GM21515 (cell line): Measurements from ENCODE around the gene DIP2C.

Experiments
- ATAC-seq: cut with Tn5 transposase; IDR thresholded peaks from one replicate; pipeline ENCODE4 v1.9.1; 2021; ENCODE audit not compliant: unreplicated experiment

DIP2C gene

GRCh38 chr10:630581-631073, 58.8 kb downstream of the DIP2C start:
- ATAC-seq: no peak

GRCh38 chr10:629186-629998, 60.1 kb downstream of the DIP2C start:
- ATAC-seq: no peak

- no peak for ATAC-seq
These were observed 61.0 kb downstream of the DIP2C start for GRCh38 chr10:628386-629045.

- ATAC-seq: no peak
These were observed 62.2 kb downstream of the DIP2C start for GRCh38 chr10:627032-627992.

- no peak for ATAC-seq
These were observed 63.4 kb downstream of the DIP2C start for GRCh38 chr10:625751-626711.

- no peak for ATAC-seq
These were observed 64.2 kb downstream of the DIP2C start for GRCh38 chr10:625333-625696.

GRCh38 chr10:624605-625332, 64.7 kb downstream of the DIP2C start:
- no peak for ATAC-seq

- no peak for ATAC-seq
These were observed 65.2 kb downstream of the DIP2C start for GRCh38 chr10:624312-624604.

- ATAC-seq: no peak
These were observed 65.8 kb downstream of the DIP2C start for GRCh38 chr10:623477-624311.

- ATAC-seq: no peak
These were observed 66.5 kb downstream of the DIP2C start for GRCh38 chr10:623014-623413.

GRCh38 chr10:621981-622740, 67.3 kb downstream of the DIP2C start:
- ATAC-seq: no peak

GRCh38 chr10:621513-621912, 68.0 kb downstream of the DIP2C start:
- no peak for ATAC-seq

- ATAC-seq: no peak
These were observed 68.5 kb downstream of the DIP2C start for GRCh38 chr10:620971-621370.

GRCh38 chr10:620417-620816, 69.1 kb downstream of the DIP2C start:
- ATAC-seq: no peak

GRCh38 chr10:619710-620109, 69.8 kb downstream of the DIP2C start:
- no peak for ATAC-seq

GRCh38 chr10:618229-618989, 71.1 kb downstream of the DIP2C start:
- no peak for ATAC-seq

- no peak for ATAC-seq
These were observed 72.0 kb downstream of the DIP2C start for GRCh38 chr10:617471-617870.
